ENCODE data around the gene PHC1.

PHC1 gene

DNA sequence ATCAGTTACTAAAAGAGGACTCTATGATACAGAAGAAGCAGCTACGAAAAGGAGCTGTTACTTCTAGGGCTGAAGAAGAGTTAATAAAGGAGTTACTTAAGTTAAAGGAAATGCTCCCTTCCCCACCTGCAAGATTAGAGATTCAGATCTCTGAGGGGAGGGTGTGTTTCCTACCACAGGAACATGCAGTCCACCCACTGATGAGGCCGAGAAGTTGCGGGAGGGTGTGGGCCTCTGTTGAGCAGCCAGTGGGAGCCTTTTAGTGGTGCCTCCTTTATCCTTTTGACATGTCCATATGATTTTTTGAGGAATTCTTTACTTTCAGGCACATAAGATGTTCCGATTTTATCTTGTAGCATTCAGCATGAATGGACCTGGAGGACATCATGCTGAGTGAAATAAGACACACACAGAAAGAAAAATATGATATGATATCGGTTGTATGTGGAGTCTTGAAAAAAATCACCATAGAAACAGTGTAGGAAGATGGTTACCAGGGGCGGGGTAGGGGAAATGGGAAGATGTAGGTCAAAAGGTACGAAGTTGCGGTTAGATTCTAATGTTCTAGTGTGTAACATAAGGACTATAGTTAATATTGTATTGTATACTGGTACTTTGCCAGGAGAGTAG is 39.6 kb downstream of the PHC1 start:
- TF ChIP-seq, protein P1, sequence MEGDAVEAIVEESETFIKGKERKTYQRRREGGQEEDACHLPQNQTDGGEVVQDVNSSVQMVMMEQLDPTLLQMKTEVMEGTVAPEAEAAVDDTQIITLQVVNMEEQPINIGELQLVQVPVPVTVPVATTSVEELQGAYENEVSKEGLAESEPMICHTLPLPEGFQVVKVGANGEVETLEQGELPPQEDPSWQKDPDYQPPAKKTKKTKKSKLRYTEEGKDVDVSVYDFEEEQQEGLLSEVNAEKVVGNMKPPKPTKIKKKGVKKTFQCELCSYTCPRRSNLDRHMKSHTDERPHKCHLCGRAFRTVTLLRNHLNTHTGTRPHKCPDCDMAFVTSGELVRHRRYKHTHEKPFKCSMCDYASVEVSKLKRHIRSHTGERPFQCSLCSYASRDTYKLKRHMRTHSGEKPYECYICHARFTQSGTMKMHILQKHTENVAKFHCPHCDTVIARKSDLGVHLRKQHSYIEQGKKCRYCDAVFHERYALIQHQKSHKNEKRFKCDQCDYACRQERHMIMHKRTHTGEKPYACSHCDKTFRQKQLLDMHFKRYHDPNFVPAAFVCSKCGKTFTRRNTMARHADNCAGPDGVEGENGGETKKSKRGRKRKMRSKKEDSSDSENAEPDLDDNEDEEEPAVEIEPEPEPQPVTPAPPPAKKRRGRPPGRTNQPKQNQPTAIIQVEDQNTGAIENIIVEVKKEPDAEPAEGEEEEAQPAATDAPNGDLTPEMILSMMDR (conservative IDR thresholded peaks at IDR 0.05) = no peak

DNA sequence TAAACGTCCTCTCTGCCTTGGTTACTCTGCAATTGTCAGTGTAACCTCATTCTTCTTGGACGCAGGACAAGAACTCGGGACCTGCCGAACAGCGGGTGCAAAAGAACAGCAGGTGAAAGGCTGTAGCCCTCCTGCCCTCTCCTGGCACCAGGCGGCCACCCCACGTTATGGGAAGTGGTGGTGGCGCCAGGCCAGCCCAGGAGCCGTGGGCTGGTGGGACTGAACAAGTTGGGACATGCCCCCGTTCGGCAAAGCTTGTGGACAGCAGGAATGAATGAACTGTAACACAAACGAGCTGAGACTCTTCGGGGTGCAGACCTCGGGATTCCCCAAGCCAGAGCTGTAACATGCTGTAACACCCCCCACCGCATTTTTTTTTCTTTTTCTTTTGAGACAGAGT is 41.8 kb downstream of the PHC1 start:
- TF ChIP-seq, protein P1 (conservative IDR thresholded peaks at IDR 0.05) = no peak
- no peak overlapping the region for H3K27ac ChIP-seq

More for the DNA sequence above, 39.6 kb downstream of the PHC1 start:
- H3K27ac ChIP-seq = no peak overlapping the region

GRCh38 chr12:8956772-8957171 is 42.5 kb downstream of the PHC1 start:
- TF ChIP-seq, protein P1 (conservative IDR thresholded peaks at IDR 0.05) = no peak
- no peak overlapping the region for H3K27ac ChIP-seq

DNA sequence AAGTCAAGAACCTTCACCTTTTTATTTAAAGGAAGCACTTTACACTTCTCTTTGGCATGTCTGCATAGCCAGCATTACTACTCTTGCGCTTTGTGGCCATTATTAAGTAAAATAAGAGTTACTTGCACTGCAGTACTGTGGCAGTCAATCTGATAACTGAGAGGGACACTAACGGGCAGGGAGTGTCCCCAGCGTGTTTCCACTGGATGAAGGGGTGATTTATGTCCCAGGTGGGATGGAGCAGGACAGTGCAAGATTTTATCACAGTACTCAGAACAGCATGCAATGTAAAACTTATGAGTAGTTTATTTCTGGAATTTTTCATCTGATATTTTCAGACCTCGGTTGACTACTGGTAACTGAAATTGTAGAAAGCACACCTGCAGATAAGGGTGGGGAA is 43.3 kb downstream of the PHC1 start:
- TF ChIP-seq, protein P1 (conservative IDR thresholded peaks at IDR 0.05) = no peak
- H3K27ac ChIP-seq = no peak overlapping the region

- H3K27ac ChIP-seq = no peak overlapping the region
- TF ChIP-seq, protein P1 (conservative IDR thresholded peaks at IDR 0.05) = no peak
These were observed 43.8 kb downstream of the PHC1 start for GRCh38 chr12:8958066-8958465.

- H3K27ac ChIP-seq = peak overlapping the region; percentile 37
- TF ChIP-seq, protein P1 (conservative IDR thresholded peaks at IDR 0.05) = no peak
These were observed 45.9 kb downstream of the PHC1 start for GRCh38 chr12:8960176-8960575.

- TF ChIP-seq, protein P1 (conservative IDR thresholded peaks at IDR 0.05) = no peak
These were observed 54.5 kb downstream of the PHC1 start for GRCh38 chr12:8968761-8969160.

More at GRCh38 chr12:8968761-8969160, 54.5 kb downstream of the PHC1 start:
- H3K27ac ChIP-seq = peak overlapping the region; percentile 94
